Uterus (tissue), 2 donors: ENCODE results near the gene NOX5.

ENCODE experiments used
- CTCF ChIP-seq, 4 experiments: fragments of 200-600 bp in 2 of 4; fragments of 450-650 bp in 2 of 4; sonication (generic) in 2 of 4; IDR thresholded peaks; one replicate each; pipeline ENCODE4 v1.5.1; 2016 to 2019; ENCODE audit warnings: antibody characterized with exemption in 4 of 4, mild to moderate bottlenecking in 2 of 4, moderate library complexity in 1 of 4
- POLR2A ChIP-seq, 2 donors: fragments of 450-650 bp; IDR thresholded peaks; one replicate each; pipeline ENCODE4 v1.6.1; 2016; ENCODE audit warnings: antibody characterized with exemption in 2 of 2, mild to moderate bottlenecking in 1 of 2, moderate library complexity in 1 of 2

- TF ChIP-seq CTCF (IDR thresholded peaks at IDR 0.05) = no peak
- TF ChIP-seq POLR2A (IDR thresholded peaks at IDR 0.05) = no peak
These were observed 60.9 kb downstream of the NOX5 start for GRCh38 chr15:69075440-69075839.
